Spinal cord (tissue), 10 donors: Measurements from ENCODE around the gene KIF5C. TPM values are rescaled to one million over a fixed set of nuclear protein-coding genes. Genes with fewer than 3 reads are reported as not detected.

Experiments
- DNase-seq, 6 donors: peaks; one replicate each; pipeline versions ENCODE4 v3.0.0 to v3.0.0-alpha.2; 2013 to 2015; ENCODE audit warnings: low spot score in 6 of 6, low read depth in 4 of 6
- H3K27ac ChIP-seq: one replicate; pipeline ENCODE4 v1.5.1; 2013; ENCODE audit warnings: low read depth, low read length, control low read depth
- H3K27me3 ChIP-seq: one replicate; pipeline ENCODE4 v1.6.1; 2013; ENCODE audit warnings: low read length; ENCODE audit not compliant: control insufficient read depth, insufficient read depth
- H3K36me3 ChIP-seq: one replicate; pipeline ENCODE4 v1.6.1; 2013; ENCODE audit warnings: low read length; ENCODE audit not compliant: control insufficient read depth, insufficient read depth
- H3K4me1 ChIP-seq: one replicate; pipeline ENCODE4 v1.6.1; 2013; ENCODE audit warnings: low read length; ENCODE audit not compliant: control insufficient read depth, insufficient read depth
- H3K4me3 ChIP-seq: one replicate; pipeline ENCODE4 v1.5.1; 2013; ENCODE audit warnings: low read depth, low read length, control low read depth
- H3K9me3 ChIP-seq: one replicate; pipeline ENCODE4 v1.6.1; 2013; ENCODE audit warnings: low read length; ENCODE audit not compliant: control insufficient read depth, insufficient read depth
- WGBS: methylation state at CpG from one replicate; pipeline ENCODE4 v1.1.5; 2013; ENCODE audit warnings: missing lambda C conversion rate; ENCODE audit not compliant: insufficient coverage; 5-methylcytosine and 5-hydroxymethylcytosine counted together
- polyA plus RNA-seq, 2 donors: library from polyadenylated mRNA; unstranded; fragments of 120-200 nt; gene quantifications; one replicate each; pipeline ENCODE4 v1.2.1, GENCODE V29; 2013; ENCODE audit not compliant: insufficient read length in 2 of 2
- total RNA-seq, 2 donors: library from RNA; depleted of rRNA in 1 of 2; stranded (reverse); fragments of 120-200 nt in 1 of 2; fragments of >200 nt in 1 of 2; gene quantifications; one replicate each; pipeline versions ENCODE4 v1.2.3 to v1.2.4, GENCODE V29; 2013 to 2014
- donor health status: healthy.

KIF5C gene
- total and polyA plus RNA-seq, 4 donors = 79.2 to 279 (median 210) TPM

GRCh38 chr2:148901142-148901541 lies 26.1 kb downstream of the KIF5C start:
- H3K4me3 ChIP-seq = no peak overlapping the region
- no peak overlapping the region for H3K27ac ChIP-seq
- no peaks in the 10 kb centered on the region for H3K27me3 ChIP-seq
- H3K9me3 ChIP-seq = no peaks in the 10 kb centered on the region
- no CpG with 5 or more reads among the region's 1 CpG for WGBS
- no peaks in the 10 kb centered on the region for H3K4me1 ChIP-seq
- no peak for DNase-seq
- no peaks in the 10 kb centered on the region for H3K36me3 ChIP-seq

GRCh38 chr2:148902798-148903197 lies 27.8 kb downstream of the KIF5C start:
- Histone ChIP-seq H3K4me1 (peaks cover 4% of the 10 kb centered on the region), H3K4me3 (no peak overlapping the region), H3K27ac (no peak overlapping the region), H3K9me3 (no peaks in the 10 kb centered on the region), H3K27me3 (peaks cover 3% of the 10 kb centered on the region), H3K36me3 (no peaks in the 10 kb centered on the region)
- peak in 1 of 6 donors; percentile 62 for DNase-seq
- WGBS = no CpG with 5 or more reads among the region's 1 CpG

- Histone ChIP-seq H3K36me3 (no peaks in the 10 kb centered on the region), H3K4me3 (no peak overlapping the region), H3K27ac (no peak overlapping the region), H3K27me3 (peaks cover 3% of the 10 kb centered on the region), H3K4me1 (peaks cover 4% of the 10 kb centered on the region), H3K9me3 (no peaks in the 10 kb centered on the region)
- DNase-seq = peak in 1 of 6 donors; percentile 40
- 83% methylated on average over 1 of the region's 6 CpGs for WGBS
Observed at GRCh38 chr2:148903294-148903693, 28.3 kb downstream of the KIF5C start.

- no peak overlapping the region for H3K4me3 ChIP-seq
Observed at GRCh38 chr2:148903979-148904378, 29.0 kb downstream of the KIF5C start.

GRCh38 chr2:148906124-148906523 lies 31.1 kb downstream of the KIF5C start:
- peaks cover 3% of the 10 kb centered on the region for H3K27me3 ChIP-seq
- no peaks in the 10 kb centered on the region for H3K36me3 ChIP-seq
- peaks cover 9% of the 10 kb centered on the region for H3K4me1 ChIP-seq
- 96% methylated on average over 3 of the region's 4 CpGs for WGBS
- H3K9me3 ChIP-seq = no peaks in the 10 kb centered on the region
- no peak for DNase-seq
- no peak overlapping the region for H3K4me3 ChIP-seq
- no peak overlapping the region for H3K27ac ChIP-seq

More at GRCh38 chr2:148903979-148904378, 29.0 kb downstream of the KIF5C start:
- Histone ChIP-seq H3K4me1 (peaks cover 5% of the 10 kb centered on the region), H3K36me3 (no peaks in the 10 kb centered on the region), H3K9me3 (no peaks in the 10 kb centered on the region), H3K27ac (no peak overlapping the region), H3K27me3 (peaks cover 3% of the 10 kb centered on the region)
- WGBS = 28% methylated on average over 3 of the region's 4 CpGs
- peak in 1 of 6 donors; percentile 74 for DNase-seq

- 88% methylated on average over 5 of the region's 5 CpGs for WGBS
- Histone ChIP-seq H3K27ac (no peak overlapping the region), H3K4me1 (peaks cover 9% of the 10 kb centered on the region), H3K36me3 (no peaks in the 10 kb centered on the region), H3K4me3 (no peak overlapping the region), H3K9me3 (no peaks in the 10 kb centered on the region), H3K27me3 (peaks cover 3% of the 10 kb centered on the region)
- DNase-seq = no peak
Observed at GRCh38 chr2:148907085-148907785, 32.2 kb downstream of the KIF5C start.

- Histone ChIP-seq H3K4me1 (peaks cover 12% of the 10 kb centered on the region), H3K27ac (no peak overlapping the region), H3K9me3 (no peaks in the 10 kb centered on the region), H3K36me3 (no peaks in the 10 kb centered on the region), H3K4me3 (no peak overlapping the region), H3K27me3 (peaks cover 3% of the 10 kb centered on the region)
- DNase-seq = no peak
- 56% methylated on average over 5 of the region's 8 CpGs for WGBS
Observed at GRCh38 chr2:148909114-148909513, 34.1 kb downstream of the KIF5C start.

GRCh38 chr2:148913061-148913460 lies 38.0 kb downstream of the KIF5C start:
- Histone ChIP-seq H3K36me3 (no peaks in the 10 kb centered on the region), H3K27me3 (no peaks in the 10 kb centered on the region), H3K4me3 (no peak overlapping the region), H3K27ac (no peak overlapping the region), H3K9me3 (no peaks in the 10 kb centered on the region), H3K4me1 (peaks cover 13% of the 10 kb centered on the region)
- DNase-seq = peak in 1 of 6 donors; percentile 70

GRCh38 chr2:148913492-148913891 lies 38.5 kb downstream of the KIF5C start:
- H3K27ac ChIP-seq = peak overlapping the region; percentile 33
- no peaks in the 10 kb centered on the region for H3K36me3 ChIP-seq
- peak in 1 of 6 donors; percentile 59 for DNase-seq
- H3K9me3 ChIP-seq = no peaks in the 10 kb centered on the region
- H3K27me3 ChIP-seq = no peaks in the 10 kb centered on the region
- 93% methylated on average over 7 of the region's 8 CpGs for WGBS
- H3K4me1 ChIP-seq = peaks cover 13% of the 10 kb centered on the region
- no peak overlapping the region for H3K4me3 ChIP-seq

- H3K4me3 ChIP-seq = no peak overlapping the region
- H3K36me3 ChIP-seq = no peaks in the 10 kb centered on the region
- H3K4me1 ChIP-seq = peaks cover 8% of the 10 kb centered on the region
- WGBS = 41% methylated on average over 4 of the region's 4 CpGs
- H3K27me3 ChIP-seq = no peaks in the 10 kb centered on the region
- no peak overlapping the region for H3K27ac ChIP-seq
- H3K9me3 ChIP-seq = peaks cover 2% of the 10 kb centered on the region
- peak; percentile 47 to 93 (median 80) for DNase-seq
Observed at GRCh38 chr2:148914463-148914862, 39.4 kb downstream of the KIF5C start.
